Measurements from ENCODE around the gene EMC9.

The EMC9 gene

DNA sequence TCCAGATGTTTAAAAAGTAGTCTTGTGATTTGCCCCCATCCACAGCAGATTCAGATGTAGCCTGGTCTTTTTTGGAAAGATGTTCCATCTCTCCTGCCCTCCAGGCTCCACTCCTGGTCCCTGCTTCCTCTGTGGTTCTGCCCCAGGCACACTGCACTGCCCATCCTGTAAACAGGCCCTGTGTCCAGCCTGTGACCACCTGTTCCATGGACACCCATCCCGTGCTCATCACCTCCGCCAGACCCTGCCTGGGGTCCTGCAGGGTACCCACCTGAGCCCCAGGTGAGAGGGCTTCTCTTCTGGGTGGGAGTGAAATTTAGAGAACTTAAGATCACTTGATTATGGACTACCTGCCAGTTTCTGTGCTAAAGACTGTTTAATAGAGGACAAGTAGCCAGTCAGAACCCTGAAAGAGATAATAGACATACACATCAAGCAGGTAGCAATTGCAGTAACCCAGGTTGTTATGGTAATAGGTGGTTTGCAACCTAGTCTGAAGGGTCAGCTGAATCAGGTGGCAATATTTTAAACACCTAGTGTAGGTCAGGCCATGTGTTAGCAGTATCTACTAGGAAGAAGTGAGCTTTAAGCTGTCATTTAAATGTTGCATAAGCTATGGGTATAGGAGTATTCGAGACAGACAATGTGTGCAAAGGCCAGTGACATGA is 8.0 kb upstream of the EMC9 start:
- DNase-seq (ENCODE audit: low spot score) = no peak

DNA sequence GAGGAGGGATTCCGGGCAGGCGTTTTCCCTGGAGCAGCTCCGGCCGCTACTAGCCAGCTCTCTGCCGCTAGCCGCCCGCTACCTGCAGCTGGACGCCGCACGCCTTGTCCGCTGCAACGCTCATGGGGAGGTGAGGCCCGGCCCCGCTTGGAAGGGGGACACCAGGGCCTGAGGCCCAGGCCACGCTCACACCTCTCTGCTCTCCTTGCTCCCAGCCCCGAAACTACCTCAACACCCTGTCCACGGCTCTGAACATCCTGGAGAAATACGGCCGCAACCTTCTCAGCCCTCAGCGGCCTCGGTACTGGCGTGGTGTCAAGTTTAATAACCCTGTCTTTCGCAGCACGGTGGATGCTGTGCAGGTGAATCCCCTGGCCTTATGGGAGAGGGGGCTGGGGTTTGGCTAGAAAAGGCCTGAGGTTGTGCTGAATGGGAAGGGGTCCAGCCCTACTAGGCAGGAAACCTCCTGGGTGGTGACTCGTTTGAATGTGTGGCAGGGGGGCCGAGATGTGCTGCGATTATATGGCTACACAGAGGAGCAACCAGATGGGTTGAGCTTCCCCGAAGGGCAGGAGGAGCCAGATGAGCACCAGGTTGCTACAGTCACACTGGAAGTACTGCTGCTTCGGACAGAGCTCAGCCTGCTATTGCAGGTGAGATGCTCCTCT is 6.5 kb upstream of the EMC9 start:
- peak; percentile 58 for DNase-seq (ENCODE audit: low spot score)

DNA sequence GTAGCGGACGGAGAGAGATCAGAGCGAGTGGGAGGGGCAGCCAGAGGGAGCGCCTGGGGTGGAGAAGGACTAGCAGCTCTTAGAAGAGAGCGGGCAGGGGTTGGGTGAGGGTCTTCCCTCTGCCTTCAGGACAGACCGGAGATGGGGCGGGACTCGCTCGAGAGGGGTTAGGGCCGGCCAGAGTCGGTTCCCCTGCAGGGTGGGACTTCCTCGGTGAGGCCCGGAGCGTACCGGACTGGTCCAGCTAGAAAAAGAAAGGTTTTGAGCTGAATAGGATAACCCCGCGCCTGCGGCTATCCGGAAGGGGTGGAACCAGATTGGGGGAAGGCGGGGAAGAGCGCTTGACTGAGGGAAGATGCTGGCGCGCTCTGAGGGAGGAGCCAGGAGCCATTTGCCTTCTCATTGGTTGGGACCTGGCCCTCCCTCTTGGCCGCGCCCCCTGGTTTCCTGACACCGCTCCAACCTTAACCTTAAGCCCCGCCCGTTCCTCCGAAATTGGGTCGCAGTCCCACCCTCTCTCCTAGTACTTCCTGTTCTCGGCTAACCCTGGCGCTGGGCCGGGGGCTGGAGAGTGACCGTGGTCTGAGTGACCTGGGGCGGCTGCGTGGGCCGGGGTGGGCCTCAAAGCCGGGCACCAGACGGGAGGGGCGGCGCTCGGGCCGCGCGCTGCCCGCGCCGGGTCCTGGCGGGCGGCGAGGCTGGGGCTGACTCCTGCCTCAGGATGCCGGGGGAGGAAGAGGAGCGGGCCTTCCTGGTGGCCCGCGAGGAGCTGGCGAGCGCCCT is 5.8 kb upstream of the EMC9 start, which contains the start of gene RNF31:
Gene RNF31, plus strand, starts transcription at position 521 of the 783 bp plus-strand sequence. Its CDS starts 201 bp downstream, at position 722.
- DNase-seq (ENCODE audit: low spot score) = peak; percentile 98

DNA sequence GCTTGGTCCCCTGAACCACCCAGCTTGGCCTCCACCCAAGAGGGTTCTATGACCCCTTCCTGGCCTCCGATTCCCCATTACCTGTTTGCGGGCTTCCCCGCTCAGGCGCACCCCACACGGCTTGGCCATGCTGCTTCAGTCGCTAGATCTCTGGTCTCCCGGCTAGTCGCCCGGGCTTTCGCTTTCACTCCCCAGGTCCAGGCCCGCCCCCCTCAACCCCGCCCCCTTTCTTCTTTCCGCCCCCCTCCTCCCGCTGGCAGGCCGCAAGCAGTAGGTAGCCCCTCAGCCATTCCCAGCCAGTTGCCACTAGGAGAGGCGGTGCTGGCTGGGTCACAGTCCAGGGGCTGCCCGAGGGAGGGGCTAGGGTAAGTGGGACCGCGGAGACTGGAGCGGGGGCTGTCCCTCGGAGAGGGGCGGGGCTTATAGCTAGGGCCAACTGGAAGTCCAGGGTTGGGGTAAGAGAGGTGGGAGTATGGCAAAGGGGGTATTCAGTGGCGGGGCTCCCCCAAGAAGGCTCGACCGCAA is 5.1 kb upstream of the EMC9 start, which contains the start of gene PSME2:
Gene PSME2, minus strand, starts transcription at position 158 of the 525 bp plus-strand sequence. Its CDS starts 29 bp downstream, at position 129.
- DNase-seq (ENCODE audit: low spot score) = peak; percentile 96

DNA sequence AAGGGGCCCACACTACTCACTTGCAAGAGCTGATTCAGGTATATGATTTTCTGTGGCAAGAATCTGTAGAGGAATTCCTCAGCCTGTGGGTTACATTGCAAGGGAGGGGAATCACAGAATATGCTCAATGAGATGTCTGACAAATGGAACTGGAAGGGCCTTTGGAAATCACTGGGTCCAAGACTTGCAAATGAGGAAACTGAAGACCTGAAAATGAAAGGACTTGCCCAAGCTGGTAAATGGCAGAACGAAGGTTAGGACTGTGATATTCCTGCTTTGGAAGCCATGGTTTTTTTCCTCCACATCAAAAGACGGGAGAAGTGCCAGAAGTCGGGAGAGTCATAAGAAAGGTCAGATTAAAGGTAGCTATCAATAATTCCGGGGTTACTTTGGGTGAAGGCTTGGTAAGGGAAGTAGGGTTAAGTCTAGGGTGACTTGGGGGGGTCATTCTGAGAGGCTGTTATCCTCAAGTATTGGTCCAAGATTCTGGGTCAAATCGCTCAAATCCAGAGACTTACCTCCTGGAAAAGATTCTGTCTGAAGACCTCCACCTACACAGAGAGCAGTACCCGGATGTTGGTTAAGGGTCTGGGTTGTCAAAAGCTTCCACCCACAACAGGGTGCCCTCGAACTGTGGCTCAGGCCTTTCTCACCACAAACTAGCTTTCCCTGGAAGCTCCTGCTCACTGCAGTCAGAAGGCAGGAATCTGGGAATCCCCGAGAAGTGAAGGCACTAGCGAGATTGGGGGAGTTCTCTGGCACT is 4.5 kb upstream of the EMC9 start:
- DNase-seq (ENCODE audit: low spot score) = peak; percentile 71

DNA sequence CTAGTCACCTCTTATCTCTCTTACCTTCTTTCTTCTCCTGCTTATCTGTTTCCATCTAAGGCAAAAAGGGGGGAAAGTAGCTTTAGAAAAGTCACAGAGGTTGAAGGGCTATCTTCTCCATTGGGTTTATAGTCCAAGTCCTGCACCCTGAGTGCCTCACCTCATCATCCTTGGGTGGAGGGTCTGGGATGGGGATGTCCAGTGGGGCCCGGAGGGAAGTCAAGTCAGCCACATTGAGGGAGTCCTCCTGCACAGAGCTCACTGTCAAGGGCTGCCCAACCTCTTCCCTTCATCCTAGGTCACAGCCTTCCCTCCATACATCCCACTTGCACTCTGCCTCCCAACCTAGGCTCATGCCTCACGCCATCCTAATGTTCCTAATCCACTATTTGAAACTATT is 3.8 kb upstream of the EMC9 start:
- no peak for DNase-seq (ENCODE audit: low spot score)

DNA sequence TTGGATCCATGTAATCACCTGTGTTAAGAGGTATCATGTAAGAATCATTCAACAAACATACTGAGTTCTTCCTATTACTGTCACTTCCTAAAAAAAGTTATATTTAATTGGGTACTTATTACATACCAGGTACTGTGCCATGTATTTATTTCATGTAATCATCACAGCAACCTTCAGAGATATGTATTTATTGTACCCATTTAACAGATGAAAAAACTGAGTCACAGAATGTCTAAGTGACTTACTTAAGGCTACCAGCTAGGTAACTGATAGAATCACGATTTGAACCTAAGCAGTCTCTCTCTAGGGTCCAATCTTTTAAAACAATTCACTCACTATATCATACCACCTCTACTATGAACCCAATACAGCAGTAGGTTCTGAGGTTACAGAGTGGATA is 3.1 kb upstream of the EMC9 start:
- no peak for DNase-seq (ENCODE audit: low spot score)

DNA sequence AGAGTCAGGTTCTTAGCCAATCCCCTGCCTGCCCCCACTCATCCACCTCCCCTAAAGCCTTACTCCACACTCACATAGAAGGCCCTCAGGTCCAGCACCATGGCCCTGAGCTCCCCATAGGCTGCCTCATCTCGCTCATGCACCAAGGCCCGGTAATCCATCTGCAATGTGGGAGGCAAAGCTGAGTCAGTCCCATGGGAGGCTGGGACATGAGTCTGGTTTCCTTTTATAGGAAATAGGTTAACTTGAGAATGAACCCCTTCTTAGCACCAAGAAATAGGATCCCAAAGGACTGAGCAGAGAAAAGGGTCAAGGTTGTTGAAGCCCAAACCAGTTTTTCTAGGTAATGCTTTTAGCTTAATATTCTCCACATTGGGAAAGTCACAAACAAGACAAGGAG is 2.1 kb upstream of the EMC9 start:
- peak; percentile 57 for DNase-seq (ENCODE audit: low spot score)

DNA sequence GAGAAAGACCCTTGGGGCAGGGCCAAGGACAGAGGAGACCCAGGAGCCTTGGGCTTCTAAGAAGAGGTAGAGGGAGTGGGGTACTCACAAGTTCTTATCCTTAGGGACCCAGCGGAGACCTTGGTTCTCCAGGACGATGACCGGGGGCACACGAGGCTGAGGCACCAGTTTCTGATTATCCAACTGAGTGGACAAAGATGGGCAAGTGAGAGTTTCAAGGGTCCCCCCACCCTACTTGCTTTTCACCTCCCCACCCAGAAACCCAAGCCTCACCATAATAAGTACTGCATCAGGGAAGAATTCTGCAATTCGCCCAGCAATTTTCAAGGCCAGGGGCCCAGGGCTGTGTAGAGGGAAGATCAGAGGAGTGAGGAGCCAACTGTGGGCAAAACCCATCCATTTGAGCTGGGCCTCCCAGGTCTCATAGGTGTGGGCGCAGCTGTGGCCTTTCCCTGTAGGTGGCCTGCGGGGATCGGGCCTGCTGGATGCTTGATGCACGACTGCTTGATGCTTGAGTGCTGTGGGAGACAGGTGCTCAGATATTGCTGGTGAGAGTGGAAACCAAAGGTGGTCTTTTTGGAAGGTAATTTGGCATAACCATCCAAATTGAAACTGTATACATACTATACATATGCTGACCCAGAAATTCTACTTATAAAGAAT is 2.0 kb downstream of the EMC9 start:
- no peak for DNase-seq (ENCODE audit: low spot score)

DNA sequence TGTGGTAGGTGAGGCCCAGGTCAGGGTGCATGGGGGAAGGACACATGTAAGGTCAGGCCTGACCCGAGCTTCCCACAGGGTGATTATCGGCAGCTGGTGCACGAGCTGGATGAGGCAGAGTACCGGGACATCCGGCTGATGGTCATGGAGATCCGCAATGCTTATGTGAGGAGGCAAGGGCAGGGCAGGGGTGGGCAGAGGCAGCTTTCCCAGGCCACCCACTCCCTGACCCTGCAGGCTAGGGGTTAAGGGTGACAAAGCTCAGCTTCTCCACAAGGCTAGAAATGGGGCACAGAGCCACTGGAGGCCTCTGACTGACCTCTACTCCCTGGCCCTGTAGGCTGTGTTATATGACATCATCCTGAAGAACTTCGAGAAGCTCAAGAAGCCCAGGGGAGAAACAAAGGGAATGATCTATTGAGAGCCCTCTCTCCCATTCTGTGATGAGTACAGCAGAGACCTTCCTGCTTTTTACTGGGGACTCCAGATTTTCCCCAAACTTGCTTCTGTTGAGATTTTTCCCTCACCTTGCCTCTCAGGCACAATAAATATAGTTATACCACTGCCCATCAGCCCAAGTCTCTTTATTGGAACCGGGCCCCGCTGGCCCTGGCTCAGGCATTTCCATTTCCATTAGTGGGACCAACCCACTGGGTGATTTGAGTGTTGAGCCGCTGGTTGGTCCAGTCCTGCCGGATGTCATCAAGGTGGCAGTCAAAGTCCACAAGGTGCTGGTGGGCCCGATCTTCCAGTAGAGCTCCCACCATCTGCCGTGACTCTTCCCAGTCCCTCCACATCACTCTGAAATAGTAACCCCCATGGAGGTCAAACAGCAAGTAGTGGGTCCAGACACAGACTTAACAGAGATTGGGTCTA is 2.8 kb downstream of the EMC9 start:
- no peak for DNase-seq (ENCODE audit: low spot score)

DNA sequence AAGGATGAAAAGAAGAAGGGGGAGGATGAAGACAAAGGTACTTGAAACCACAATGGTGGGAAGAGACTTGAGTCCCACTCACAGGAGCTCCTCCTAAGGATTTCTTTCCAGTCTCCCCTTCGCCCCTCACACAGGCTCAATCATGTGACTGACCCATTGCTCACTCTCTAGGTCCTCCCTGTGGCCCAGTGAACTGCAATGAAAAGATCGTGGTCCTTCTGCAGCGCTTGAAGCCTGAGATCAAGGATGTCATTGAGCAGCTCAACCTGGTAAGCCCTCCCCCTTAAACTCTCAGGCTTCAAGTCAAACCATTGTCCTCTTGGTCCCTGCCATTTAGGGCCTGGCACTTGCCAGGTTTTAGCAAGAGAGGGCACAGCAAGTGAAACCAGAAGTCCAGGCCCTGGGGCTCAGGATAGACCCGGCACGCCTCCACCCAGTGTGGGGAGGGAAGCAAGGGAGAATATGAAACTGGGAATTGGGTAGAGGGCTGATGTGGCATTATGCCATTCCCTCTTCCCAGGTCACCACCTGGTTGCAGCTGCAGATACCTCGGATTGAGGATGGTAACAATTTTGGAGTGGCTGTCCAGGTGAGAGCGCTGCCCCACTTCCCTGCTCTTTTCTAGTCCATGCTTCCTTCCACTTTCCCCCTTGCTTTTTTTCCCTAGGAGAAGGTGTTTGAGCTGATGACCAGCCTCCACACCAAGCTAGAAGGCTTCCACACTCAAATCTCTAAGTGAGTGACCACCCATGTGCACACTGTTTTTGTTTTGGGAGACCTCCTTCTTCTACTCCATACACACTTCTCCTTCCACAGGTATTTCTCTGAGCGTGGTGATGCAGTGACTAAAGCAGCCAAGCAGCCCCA is 3.6 kb downstream of the EMC9 start:
- DNase-seq (ENCODE audit: low spot score) = no peak

DNA sequence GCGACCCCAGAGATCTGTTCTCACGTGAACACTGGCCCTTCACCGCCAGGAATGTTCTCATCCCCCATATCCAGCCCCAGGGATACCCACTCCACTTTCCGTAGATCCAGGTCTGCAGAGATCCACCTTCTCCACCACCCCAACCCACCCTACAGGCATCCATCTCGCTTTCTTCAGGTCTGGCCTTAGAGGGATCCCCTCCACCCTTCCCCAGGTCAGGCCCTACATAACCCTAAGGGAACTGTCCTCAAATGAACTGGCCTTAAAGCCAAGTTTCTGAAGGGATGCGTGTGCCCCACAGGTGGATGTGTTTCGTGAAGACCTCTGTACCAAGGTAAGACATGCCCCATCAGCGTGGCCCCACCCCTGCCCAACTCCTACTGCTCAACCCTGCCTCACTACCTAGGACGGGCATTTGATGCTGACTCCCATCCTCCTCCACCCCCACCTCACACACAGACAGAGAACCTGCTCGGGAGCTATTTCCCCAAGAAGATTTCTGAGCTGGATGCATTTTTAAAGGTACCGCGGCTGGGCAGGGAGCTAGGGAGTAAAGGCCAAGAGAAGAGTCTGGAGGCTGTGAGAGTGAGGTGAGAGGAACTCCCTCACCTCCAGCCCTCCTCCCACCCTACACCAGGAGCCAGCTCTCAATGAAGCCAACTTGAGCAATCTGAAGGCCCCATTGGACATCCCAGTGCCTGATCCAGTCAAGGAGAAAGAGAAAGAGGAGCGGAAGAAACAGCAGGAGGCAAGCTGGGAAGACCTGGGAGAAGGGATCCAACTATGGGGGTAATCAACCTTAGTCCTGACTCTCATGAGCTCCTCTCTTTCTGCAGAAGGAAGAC is 4.5 kb downstream of the EMC9 start:
- no peak for DNase-seq (ENCODE audit: low spot score)

DNA sequence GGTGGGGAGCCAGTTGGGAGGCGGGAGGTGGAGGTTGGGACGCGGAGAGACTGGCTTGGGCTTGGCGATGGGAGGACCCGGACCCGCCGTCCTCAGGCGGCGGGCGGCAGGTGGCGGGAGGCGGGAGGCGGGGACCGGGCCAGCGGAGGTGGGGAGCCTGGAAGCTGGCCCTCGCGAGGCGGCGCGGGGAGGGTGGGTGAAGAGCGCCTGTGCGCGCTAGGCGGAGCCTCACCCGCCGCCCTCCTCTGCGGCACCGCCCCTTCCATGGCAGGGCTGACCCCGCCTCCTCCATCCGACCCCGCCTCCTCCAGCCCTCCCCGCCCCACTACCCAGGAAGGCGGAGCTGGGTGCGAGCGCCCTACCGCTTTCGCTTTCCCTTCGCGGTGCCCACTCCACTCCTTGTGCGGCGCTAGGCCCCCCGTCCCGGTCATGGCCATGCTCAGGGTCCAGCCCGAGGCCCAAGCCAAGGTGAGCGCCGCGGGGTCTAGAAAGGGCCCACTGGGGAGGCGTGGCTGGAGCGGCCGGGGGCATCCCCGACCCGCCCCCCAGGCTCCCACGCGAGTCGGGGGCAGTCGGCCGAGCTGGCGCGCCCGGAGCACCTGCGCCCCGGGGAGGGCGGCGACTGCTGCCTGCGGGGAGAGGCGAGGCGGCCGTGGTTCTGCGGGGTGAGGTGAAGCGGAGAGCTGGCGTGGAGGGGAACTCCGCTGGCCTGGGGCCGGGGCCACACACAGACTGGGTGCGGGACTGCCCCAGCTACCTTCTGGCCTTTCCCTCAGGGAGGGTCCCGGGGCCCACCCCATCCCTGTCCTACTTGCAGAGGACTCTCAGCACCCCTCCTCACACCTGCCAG is 5.3 kb downstream of the EMC9 start, which contains the start of gene PSME1:
Gene PSME1, plus strand, starts transcription at position 361 of the 850 bp plus-strand sequence. Its CDS starts 69 bp downstream, at position 430.
- peak; percentile 87 for DNase-seq (ENCODE audit: low spot score)

DNA sequence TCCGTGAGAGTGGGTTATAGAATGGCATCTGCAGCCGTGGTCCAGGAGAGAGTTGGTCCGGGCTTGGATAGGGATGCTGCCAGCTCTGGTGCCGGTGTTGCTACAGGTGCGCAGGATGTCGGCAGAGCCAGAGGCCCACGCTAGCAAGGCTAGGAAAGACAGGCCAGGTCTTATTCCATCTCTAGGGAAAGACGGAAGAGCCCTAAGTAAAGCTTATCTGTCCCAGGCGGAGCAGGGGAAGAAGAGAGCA is 5.9 kb downstream of the EMC9 start:
- DNase-seq (ENCODE audit: low spot score) = no peak

DNA sequence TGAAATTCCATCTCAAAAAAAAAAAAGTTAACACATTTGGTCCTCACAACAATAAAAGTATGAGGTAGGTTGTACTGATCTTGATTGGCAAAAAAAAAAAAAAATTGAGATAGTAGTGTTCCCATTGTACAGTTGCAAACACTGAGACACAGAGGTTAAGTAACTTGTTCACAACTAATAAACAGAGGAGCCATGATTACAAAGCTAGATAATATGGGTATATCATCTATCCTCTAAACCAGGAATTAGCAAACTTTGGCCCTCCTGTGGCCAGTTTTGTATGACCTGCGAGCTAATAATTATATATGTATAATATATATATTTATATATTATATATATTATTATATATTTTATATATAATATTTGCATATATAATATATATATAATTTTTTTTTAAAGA is 7.7 kb downstream of the EMC9 start:
- no peak for DNase-seq (ENCODE audit: low spot score)

DNA sequence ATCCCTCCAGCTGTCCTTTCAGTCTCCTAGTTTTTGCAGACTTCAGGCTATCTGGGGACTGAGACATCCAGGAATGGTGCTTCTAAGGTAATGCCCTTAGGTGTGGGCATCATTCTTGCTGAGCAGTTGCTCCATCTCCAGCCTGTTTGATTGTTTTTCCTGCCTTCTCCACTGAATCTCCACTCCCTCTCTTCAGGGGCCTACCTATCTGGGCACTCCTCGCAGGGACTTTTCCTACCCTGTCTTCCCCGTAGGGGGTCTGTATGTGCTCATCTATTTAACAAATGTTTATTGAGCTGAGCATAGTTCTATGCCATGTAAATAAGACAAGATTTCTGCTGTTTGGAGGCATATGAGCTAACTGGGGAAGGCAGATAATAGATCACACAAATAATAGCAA is 8.4 kb downstream of the EMC9 start:
- no peak for DNase-seq (ENCODE audit: low spot score)

DNA sequence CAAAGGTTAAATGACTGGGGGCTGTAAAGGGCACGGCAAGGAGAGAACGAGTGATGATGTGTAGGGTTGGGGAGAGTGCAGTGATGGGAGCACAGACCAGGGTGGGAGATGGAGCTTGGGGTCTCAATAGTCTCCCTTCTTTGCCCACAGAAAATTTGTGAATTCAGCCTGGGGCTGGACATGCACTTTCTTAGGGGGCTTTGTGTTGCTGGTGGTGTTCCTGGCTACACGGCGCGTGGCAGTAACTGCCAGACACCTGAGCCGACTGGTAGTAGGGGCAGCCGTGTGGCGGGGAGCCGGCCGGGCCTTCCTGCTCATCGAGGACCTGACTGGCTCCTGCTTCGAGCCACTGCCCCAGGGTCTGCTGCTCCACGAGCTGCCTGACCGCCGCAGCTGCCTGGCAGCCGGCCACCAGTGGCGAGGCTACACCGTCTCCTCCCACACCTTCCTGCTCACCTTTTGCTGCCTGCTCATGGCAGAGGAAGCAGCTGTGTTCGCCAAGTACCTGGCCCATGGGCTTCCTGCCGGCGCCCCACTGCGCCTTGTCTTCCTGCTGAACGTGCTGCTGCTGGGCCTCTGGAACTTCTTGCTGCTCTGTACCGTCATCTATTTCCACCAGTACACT is 9.2 kb downstream of the EMC9 start:
- DNase-seq (ENCODE audit: low spot score) = no peak

Measured in RKO (cell line).